DND-41 (cell line): Measurements from ENCODE around the gene FNBP1L.

ENCODE experiments used
- ATAC-seq: fragments of 200-7000 bp; cut with Tn5 transposase; 3 replicates; pipeline ENCODE4 v1.9.1; 2021; ENCODE audit warnings: low read depth; ENCODE audit not compliant: insufficient read depth
- DNase-seq: peaks from one replicate; pipeline ENCODE4 v3.0.0-alpha.2; 2020
- H2AFZ ChIP-seq: 2 replicates; pipeline ENCODE4 v1.6.0; 2012; ENCODE audit warnings: low read depth, low read length
- H3K27ac ChIP-seq: 2 replicates; pipeline ENCODE4 v1.5.1; 2012; ENCODE audit warnings: low read length, inconsistent platforms
- H3K27me3 ChIP-seq: fragments of 200-600 bp; sonication (generic); 2 replicates; pipeline ENCODE4 v1.6.0; 2012; ENCODE audit warnings: low read length, mild to moderate bottlenecking, inconsistent platforms; ENCODE audit not compliant: insufficient read depth, poor library complexity
- H3K36me3 ChIP-seq: 2 replicates; pipeline ENCODE4 v1.5.1; 2012; ENCODE audit warnings: low read length, inconsistent platforms; ENCODE audit not compliant: insufficient read depth
- H3K4me1 ChIP-seq: 2 replicates; pipeline ENCODE4 v1.5.1; 2012; ENCODE audit warnings: mild to moderate bottlenecking, low read length; ENCODE audit not compliant: insufficient read depth
- H3K4me2 ChIP-seq: 2 replicates; pipeline ENCODE4 v1.6.0; 2012; ENCODE audit warnings: mild to moderate bottlenecking, moderate library complexity, low read length, inconsistent platforms; ENCODE audit not compliant: insufficient read depth
- H3K4me3 ChIP-seq, 2 experiments: fragments of 200-600 bp in 1 of 2; shearing (Covaris generic) in 1 of 2; 2 replicates each; pipeline ENCODE4 v1.5.1; 2012 to 2016; ENCODE audit warnings: inconsistent platforms in 2 of 2, low read length in 2 of 2, mild to moderate bottlenecking in 2 of 2, low read depth in 1 of 2, moderate library complexity in 1 of 2
- H3K79me2 ChIP-seq: 2 replicates; pipeline ENCODE4 v1.6.0; 2012; ENCODE audit warnings: low read length, inconsistent platforms; ENCODE audit not compliant: insufficient read depth
- H3K9ac ChIP-seq: 2 replicates; pipeline ENCODE4 v1.6.0; 2012; ENCODE audit warnings: low read depth, mild to moderate bottlenecking, inconsistent platforms, low read length, moderate library complexity
- H3K9me3 ChIP-seq: 2 replicates; pipeline ENCODE4 v1.5.1; 2012; ENCODE audit warnings: low read length, moderate library complexity, mild to moderate bottlenecking, inconsistent platforms; ENCODE audit not compliant: insufficient read depth, severe bottlenecking
- H4K20me1 ChIP-seq: 2 replicates; pipeline ENCODE4 v1.6.0; 2012; ENCODE audit warnings: low read length; ENCODE audit not compliant: insufficient read depth
- EZH2 ChIP-seq: IDR thresholded peaks from 3 replicates; pipeline ENCODE4 v1.6.1; 2012; ENCODE audit warnings: borderline replicate concordance, low read depth, mild to moderate bottlenecking, moderate library complexity, low read length, inconsistent platforms; ENCODE audit not compliant: severe bottlenecking
- TF ChIP-seq, protein P1 (sequence below): IDR thresholded peaks from 2 replicates; pipeline ENCODE4 v1.5.1; 2012; ENCODE audit warnings: borderline replicate concordance, low read length, moderate library complexity, mild to moderate bottlenecking; ENCODE audit not compliant: poor library complexity, severe bottlenecking; ENCODE audit errors: extremely low read depth

FNBP1L gene

DNA sequence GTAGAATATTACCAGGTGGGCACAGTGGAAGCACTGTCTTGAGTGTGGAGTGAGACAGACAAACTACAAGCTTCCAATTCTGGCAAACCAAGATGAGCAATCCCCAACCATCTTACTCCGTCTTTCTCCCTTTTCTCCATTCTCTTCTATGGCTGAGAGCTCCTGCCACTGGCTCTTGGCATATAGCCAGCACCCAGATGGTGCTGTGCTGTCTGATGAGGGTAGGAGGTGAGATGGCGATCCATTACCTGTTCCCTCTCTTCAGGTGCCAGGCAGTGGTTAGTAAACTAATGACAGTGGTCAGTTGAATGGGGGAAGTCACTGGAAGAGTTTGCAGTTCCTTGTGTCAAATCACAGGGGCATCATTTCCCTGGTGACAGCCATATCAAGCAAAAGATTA, 108.4 kb downstream of the FNBP1L start:
- ATAC-seq = no peak
- no peaks in the 10 kb centered on the region for H3K27me3 ChIP-seq
- DNase-seq = no peak

DNA sequence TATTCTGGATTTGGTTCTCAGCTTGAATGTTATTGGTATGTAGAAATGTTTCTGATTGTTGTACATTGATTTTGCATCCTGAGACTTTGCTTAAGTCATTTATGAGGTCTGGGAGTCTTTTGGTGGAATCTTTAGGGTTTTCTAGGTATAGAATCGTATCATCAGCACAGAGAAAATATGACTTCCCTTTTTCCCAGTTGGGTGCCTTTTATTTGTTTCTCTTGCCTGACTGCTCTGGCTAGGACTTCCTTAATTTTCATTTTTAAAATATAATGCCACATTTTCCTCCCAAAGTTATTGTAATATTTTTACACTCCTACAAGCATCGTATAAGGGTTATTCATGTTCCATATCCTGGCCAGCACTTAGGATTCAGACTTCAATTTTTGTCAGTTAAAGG, 111.1 kb downstream of the FNBP1L start:
- peaks cover 23% of the 10 kb centered on the region for H3K4me1 ChIP-seq
- H3K9ac ChIP-seq = no peak overlapping the region
- no peaks in the 10 kb centered on the region for H4K20me1 ChIP-seq
- TF ChIP-seq, protein P1, sequence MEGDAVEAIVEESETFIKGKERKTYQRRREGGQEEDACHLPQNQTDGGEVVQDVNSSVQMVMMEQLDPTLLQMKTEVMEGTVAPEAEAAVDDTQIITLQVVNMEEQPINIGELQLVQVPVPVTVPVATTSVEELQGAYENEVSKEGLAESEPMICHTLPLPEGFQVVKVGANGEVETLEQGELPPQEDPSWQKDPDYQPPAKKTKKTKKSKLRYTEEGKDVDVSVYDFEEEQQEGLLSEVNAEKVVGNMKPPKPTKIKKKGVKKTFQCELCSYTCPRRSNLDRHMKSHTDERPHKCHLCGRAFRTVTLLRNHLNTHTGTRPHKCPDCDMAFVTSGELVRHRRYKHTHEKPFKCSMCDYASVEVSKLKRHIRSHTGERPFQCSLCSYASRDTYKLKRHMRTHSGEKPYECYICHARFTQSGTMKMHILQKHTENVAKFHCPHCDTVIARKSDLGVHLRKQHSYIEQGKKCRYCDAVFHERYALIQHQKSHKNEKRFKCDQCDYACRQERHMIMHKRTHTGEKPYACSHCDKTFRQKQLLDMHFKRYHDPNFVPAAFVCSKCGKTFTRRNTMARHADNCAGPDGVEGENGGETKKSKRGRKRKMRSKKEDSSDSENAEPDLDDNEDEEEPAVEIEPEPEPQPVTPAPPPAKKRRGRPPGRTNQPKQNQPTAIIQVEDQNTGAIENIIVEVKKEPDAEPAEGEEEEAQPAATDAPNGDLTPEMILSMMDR = no peak
- no peak for TF ChIP-seq EZH2
- peaks cover 8% of the 10 kb centered on the region; the same call in 1 of the 2 replicates for H3K36me3 ChIP-seq
- no peak overlapping the region for H3K27ac ChIP-seq
- H3K9me3 ChIP-seq = no peaks in the 10 kb centered on the region
- H3K27me3 ChIP-seq = no peaks in the 10 kb centered on the region
- H2AFZ ChIP-seq = no peak overlapping the region
- DNase-seq (no peak), ATAC-seq (no peak)
- H3K4me2 ChIP-seq = no peak overlapping the region
- no peak overlapping the region for H3K4me3 ChIP-seq
- H3K79me2 ChIP-seq = no peaks in the 10 kb centered on the region

More for the DNA sequence above, 108.4 kb downstream of the FNBP1L start:
- no peaks in the 10 kb centered on the region for H3K9me3 ChIP-seq
- peaks cover 22% of the 10 kb centered on the region; the same call in 1 of the 2 replicates for H3K36me3 ChIP-seq
- H3K4me3 ChIP-seq = no peak overlapping the region
- no peaks in the 10 kb centered on the region for H4K20me1 ChIP-seq
- H3K27ac ChIP-seq = no peak overlapping the region
- TF ChIP-seq, protein P1 = no peak
- TF ChIP-seq EZH2 = no peak
- no peak overlapping the region for H2AFZ ChIP-seq
- H3K79me2 ChIP-seq = no peaks in the 10 kb centered on the region
- H3K4me1 ChIP-seq = peaks cover 25% of the 10 kb centered on the region
- no peak overlapping the region for H3K4me2 ChIP-seq
- no peak overlapping the region for H3K9ac ChIP-seq

DNA sequence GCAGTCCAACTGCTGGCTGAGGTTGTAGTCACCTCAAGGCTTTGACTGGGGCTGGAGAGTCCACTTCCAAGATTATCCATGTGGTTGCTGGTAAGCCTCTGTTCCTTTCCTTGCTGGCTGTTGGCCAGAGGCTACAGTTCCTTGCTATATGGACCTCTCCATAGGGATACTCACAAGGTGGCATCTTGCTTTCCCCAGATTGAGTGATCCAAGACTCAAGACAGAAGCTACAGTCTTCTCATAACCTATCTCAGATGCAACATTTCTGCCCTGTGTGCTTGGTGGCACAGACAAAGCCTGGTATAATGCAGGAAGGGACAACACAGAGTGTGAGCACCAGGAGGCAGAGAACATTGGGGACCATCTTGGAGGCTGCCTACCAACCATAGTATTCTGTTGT, 111.8 kb downstream of the FNBP1L start:
- ATAC-seq (no peak), DNase-seq (no peak)
- Histone ChIP-seq H3K4me1 (peaks cover 16% of the 10 kb centered on the region), H2AFZ (no peak overlapping the region), H3K36me3 (peaks cover 8% of the 10 kb centered on the region; the same call in 1 of the 2 replicates), H3K9ac (no peak overlapping the region), H3K4me3 (no peak overlapping the region), H3K27ac (no peak overlapping the region), H3K79me2 (no peaks in the 10 kb centered on the region), H3K4me2 (no peak overlapping the region), H3K27me3 (no peaks in the 10 kb centered on the region), H3K9me3 (no peaks in the 10 kb centered on the region), H4K20me1 (no peaks in the 10 kb centered on the region)
- TF ChIP-seq, protein P1 = no peak
